HG03575 (cell line): ENCODE measurements around the gene EDN2.

ENCODE experiments used
- ATAC-seq: cut with Tn5 transposase; IDR thresholded peaks from one replicate; pipeline ENCODE4 v1.9.1; 2021; ENCODE audit not compliant: unreplicated experiment, insufficient number of reproducible peaks, low FRiP score; ENCODE audit errors: extremely low read depth

Gene EDN2

DNA sequence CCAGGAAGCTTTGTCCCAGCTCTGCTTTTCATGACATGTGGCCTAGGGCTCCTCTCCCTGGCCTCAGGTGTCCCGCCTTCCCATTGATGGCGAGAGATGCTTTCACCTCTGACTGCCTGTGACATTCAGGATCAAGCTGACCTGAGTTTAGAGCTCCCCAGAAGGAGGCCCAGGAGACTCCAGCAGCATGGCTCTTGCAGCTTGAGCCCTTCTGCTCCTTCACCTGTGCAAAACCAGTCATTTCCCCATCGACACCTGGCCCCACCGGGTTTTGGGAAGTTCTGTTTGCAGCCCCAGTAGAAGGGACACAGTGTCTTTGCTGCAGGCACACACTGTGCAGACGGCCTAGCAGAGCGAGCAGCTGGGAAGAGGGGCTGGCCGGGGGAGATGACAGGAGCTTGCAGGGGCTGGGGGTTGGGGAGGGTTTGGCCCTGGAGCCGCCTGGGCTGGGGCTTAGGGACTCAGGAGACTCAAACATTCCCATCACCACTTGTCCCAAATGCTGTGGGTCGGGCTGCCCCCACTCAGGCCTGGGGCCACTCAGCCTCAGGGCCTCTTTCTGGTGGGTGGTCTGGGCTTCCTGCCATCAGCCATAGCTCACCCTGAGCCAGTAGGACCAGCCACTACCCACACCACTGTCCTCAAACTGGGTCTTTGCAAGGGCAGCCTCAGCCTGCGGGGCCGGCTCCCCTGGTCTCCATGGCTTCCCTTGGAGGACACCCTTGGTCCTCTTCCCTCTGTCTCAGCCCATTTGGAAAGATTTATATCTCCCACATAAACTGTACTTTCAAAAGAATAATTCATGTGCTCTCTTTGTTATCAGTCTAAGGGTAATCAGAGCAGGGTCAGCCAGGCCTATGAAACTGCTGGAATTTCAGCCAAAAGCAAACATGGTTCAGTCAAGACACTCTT, 3.8 kb upstream of the EDN2 start:
- no peak for ATAC-seq

DNA sequence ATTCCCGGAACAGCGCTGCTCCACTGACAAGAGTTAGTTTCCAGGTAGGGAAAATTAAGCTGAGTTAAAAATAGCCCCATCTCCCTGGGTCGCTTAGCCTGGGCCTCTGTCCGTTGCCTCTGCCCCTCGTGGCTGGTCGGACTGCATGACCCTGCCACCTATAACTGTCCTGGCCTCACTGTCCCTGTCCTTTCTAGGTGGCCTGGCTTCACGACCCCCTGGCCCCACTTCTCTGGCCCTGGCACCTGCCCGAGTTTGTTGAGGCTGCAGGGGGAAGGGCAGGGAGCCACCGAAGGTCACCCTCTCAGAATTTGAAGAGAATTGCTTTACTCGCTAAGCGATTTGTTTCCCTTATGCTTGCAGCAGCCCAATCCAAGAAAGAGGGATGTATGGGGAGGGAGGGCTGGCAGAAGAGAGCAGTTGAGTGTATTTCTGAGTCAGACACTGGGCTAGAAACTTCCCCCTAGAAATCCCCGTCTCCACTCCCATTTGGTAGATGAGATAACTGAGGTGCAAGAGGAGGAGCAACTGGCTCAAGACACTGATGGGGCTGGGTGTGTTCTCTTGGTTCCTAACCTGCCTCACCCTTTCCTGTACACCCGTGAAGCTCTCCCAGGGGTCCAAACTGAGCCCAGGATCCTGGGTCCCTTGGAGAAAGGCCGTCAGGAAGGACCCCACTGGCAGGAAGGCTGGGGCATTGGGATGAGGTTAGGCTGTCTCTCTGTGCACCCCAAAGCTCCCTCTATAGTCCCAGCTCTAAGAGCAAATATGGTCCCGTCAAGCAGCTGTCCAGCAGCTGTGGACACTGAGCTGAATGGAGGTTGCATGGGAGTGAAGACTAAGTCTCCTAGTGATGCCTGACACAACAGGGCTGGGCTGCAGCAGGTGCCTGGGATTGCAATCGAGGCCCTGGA, 2.9 kb upstream of the EDN2 start:
- no peak for ATAC-seq

DNA sequence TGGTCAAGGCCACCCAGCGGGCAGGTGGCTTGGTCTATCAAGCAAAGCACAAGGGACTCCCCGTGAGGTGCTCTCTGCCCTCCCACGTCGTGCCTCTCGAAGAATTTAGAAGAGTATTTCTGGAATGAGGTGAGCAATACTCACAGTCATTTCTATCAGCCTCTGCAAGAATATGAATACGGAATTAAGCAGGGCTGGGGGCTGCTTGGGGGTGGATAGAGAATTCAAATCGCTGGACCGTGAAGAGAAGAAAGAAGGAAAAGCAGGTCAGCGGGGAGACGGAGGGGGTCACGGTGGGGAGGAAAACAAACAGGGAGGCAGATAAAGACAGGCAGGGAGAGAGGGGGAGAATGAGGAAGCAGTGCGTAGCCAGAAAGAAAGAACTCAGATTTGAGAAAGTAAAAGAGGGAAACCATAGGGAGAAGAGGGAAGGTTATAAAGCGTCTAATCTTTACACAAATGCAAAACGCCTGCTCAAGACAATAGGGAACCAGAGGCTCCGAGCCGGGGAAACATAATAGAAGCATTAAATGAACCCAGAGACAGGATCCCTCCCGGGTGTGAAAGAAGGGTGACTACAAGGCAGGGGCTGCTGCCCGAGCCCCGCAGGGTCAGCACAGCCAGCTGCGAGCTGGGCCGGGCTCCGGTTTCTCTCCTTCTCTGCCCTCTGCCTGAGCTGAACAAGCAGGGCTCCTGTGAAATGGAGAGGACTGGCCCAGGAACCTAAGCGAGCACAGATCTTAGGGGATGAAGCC, 2.1 kb upstream of the EDN2 start:
- ATAC-seq: no peak

DNA sequence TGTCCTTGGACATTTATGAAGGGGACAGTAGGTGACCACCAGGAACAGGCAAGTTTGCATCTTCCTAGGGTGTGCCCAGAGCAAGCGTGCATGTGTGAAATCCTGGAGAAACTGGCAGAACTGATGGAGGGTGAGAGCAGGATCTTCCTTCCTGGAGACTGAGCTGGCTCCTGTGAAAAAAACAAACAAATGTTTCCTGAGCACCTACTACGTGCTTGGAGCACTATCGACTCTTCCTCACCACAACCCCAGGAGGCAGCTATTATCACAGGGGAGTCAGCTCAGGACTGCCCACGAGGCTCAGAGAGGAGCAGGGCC, 1.5 kb upstream of the EDN2 start:
- ATAC-seq: no peak

DNA sequence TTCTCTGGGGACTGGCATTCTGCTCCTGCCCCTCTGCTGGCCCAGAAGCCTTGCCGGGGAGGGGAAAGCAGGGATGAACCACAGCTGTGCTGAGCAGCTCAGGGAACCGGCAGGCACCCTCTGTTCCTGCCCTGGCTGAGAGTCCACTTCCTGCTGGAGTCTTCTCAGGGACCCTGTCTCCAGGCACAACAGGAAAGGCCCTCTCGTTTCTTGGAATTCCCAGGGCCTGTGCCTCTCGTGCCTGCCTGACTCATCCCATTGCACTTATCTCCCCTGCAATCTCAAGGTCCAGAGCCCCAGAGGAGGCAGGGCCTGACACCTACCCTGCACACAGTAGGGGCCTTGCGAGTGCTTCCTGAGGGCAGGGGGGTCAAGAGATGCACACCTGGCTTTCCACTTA, 1.1 kb upstream of the EDN2 start:
- no peak for ATAC-seq

DNA sequence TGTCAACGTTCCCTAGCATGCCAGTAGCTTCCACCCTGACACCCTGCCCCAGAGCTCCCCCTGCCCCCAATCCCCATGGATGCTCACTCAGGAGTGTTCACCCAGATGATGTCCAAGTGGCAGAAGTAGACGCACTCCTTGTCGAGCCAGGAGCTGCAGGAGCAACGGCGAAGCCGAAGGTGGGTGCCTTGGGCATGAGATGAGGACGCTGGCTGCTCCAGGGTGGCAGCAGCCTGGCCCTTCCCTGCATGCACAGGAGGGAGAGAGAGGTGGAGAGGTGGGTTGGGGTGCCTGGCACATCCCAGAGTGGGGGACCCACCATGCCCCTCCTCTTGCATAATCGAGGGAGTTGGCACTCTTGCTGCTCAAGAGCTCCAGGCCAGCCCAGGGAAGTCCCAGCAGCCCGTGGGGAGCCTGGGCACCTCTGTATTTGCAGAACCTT, 502 bp downstream of the EDN2 start:
- ATAC-seq: no peak

DNA sequence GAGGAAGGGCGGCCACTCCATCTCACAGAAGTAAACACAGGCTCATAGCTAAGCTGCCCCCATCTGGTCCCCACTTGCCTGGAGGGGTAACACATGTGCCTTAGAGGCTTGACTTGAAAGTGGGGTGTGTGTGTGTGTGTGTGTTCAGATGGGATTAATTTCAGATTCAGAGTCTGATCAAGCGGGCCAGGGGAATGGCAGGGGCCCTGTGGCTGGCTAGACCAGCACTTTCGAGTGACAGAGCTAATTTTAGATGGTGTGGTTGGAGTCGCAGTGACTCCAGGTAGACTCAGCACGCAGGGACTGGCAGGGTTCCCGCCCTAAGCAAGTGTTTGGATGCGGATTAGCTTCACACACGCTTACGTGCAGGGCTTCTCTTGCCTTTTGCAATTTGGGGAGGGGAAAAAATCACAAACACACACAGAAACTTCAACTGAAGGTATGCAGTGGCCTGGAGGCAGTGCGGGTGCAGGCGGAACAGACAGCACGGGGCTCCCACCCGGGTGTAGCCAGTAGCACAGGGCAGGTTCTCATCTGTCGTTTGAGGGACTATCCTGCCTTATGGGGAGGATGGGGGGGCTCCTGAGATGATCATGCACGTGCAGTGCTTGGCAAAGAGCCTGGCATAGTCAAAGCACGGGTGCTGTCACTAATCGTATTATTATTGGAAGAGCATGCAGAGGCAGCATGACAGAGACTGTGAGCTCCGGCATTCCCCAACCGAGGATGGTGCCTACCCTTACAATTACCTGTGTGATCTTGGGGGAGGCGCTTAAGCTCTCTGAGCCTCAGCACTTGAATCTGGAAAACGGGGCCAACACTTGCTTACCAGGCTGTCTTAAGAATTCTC, 1.3 kb downstream of the EDN2 start:
- ATAC-seq: no peak

DNA sequence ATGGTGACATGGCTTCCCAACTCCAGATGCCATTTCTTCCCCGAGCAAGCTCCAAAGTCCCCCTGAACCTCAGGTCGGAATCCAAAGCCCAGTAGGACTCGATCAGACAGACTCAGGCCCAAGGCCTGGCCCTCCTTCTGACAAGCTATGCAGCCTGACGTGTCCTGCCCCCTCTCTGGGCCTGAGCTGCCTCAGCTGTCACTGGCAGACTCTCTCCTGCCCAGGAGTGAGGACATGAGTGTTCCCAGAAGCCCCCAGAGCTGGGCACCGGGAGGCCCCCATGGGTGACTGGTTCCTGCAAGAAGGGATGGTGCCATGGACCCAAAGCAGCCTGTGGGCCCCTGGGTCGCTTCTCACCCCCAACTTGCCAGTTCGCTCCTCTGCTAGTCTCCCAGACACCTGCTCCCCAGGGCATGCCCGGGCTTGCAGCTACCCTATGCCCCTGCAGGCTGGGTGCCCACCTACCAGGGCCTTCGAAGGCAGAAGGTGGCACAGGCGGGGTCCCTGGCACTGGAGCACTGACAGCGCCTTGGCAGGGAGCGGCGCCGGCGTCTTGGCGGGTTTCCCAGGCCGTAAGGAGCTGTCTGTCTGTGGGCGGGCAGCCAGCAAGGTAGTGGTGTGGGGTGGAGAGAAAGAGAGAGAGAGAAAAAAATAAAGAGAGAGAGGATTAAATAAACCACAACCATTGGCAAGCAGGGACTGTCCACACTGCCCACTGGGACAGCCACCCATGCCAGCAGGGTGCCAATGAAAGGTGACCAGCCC, 2.3 kb downstream of the EDN2 start:
- no peak for ATAC-seq

DNA sequence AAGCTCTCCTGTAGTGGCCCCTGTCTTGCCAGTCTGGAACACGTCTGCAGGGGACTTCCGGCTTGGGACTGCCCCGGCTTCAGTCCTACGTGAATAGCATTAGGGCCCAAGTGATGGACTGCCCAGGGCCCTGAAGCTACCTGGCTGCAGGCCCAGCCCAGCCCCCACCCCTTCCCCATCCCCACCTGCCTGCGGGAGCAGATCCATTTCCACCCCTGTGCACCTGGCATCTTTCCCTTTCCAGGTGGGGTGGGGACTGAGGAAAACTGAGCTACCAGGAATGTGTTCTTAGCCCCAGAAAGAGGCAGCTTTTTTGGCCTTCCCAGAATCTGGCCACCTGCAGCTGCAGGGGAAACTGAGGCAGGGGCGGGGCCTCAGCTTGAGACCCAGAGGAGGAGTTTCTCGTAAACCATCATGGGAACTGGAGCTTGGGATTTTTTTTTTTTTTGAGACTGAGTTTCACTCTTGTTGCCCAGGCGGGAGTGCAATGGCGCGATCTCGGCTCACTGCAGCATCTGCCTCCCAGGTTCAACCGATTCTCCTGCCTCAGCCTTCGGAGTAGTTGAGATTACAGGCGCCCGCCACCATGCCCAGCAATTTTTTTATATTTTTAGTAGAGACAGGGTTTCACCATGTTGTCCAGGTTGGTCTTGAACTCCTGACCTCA, 3.2 kb downstream of the EDN2 start:
- ATAC-seq: no peak

DNA sequence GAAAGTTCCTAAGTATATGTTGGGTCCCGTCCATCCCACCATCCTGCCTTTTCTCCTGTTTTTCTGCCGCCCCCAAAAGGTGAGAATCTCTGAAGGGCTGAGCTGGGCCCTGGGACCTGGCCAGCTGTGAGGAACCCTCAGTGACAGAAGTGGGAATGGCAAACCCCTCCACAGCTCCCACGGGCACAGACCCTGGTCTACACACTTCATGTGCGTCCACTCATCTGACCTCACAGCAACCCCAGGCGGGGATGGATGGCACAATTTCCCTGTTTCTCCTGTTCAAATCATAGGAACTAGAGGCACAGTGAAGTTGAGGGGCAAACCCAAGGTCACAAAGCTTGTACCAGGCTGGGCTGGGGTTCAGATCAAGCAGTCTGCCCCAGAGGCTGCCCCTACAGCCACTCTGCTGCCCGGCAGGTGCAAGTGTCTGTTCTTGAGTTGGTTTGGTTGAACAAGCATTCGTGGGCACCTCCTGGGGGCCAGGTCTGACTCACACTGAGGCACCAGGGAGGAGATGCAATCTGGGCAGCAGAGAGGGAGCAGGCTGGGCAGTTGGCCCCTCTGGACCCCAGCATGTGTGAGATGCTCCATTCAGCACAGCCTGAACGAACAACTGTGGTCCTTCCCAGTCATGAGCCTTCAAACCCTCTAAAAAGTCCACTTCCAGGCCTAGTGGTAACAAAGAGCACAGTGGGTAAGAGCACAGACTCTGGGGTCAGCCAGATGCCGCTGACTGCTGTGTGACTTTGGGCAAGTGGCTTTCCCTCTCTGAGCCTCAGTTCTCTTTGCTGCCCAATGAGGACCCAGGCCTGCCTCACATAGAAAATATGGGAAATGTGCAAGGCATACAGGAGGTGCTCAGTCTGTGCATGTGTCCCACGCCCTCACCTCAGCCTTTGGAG, 4.0 kb downstream of the EDN2 start:
- ATAC-seq: no peak

DNA sequence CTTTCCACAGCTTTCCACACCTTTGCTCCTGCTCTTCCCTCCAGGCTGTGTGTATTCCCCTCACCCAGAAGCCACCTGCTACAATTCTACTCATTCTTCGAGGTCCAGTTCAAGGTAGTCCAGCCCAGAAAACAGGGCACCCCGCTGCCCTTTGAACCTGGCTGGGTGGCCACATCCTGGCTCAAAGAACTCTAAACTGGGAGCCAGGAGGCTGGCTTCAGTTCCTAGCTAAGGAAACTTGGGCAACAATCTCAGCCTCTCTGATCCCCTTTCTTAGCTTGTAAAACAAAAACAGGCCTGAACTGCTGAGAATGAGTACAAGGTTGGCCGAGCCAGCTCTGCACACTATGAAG, 4.7 kb downstream of the EDN2 start:
- ATAC-seq: no peak

DNA sequence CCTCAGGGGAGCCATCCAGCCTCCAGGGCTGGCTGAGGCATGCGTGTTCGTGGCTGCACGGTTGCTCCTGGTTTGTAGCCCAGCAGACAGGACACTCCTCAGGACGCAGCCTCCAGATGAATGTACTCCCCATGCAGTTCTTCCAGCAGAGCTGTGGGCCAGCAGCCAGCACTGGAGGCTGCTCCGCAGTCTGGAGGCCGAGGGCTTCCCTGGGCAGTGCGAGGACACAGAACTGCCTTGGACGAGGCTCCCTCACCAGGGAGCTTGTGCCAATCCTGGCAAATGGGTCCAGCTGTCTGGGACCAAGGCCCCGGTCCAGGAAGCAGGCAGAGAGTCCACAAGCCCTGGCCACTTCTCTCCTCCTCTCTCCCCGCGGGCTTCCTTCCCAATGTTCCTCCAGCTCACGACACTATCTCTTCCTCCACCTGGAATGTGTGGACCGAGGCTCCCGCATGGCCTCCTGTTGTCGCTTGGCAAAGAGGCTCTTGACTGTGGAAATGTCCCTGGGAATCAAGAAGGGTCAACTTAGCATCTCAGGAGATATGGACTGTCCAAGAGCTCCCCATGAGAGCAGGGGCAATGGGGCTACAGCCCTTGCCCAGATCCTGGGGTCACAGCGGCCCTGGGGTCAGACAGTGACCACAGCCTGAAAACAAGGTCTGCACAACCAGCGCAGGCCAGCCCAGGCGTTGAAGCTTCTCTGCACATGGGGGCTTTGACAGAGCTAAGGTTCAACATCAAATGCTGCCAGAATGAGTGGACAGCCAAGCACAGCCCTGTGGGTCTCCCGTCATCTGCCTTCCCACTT, 5.3 kb downstream of the EDN2 start:
- no peak for ATAC-seq

DNA sequence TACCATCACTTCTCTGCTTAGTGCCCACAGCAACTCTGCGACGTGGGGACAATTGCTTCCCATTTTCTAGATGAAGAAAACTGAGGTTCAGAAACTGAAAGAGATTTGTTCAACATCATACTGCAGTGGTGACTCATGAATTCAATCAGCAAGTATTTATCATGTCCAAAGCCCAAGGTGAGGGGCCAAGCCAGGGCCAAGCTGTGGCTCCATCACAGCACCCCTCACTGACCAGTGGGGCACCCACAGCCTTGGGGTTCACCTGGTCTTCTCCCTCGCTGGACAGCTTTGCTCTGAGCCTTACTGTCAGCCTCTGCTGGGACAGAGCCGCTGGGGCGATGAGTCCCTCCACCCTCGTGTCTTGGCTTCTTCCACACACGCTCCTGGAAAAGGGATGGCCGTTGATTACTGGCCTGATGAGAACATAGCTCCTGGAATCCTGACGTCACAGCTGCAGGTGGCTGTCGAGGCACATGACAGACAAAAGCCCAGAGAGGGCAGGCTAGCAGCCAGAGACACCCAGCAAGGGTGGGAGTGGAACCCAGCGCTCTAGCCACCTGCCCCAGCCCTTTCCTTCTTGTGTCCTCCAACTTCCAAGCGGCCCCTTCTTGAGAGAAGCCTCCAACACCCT, 6.2 kb downstream of the EDN2 start:
- ATAC-seq: no peak

DNA sequence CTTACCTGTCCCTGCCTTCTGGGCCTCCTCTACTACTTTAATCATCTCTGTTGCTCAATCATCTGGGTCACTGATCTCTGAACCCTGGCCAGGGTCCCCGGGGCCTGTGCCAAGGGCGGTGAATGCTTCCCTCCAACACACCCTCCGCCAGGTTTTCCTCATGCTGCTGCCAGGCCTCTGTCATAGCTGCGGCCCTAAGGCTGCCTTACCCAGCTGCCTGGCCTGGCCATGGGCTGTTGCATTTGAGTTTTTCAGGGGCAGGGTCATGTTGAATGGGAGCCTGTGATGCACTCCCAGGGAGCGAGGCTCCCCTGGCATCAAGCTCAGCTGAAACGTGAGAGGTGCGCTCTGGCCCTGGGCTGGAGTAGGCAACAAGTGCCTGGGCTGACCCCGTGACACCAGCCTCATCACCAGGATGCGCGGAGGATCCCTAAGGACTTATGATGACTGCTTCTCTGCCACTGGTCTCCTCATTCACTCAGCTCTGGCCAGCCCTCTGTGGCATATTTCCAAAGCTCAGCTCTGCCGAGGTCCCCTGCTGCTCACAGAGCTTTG, 7.6 kb downstream of the EDN2 start:
- ATAC-seq: no peak

DNA sequence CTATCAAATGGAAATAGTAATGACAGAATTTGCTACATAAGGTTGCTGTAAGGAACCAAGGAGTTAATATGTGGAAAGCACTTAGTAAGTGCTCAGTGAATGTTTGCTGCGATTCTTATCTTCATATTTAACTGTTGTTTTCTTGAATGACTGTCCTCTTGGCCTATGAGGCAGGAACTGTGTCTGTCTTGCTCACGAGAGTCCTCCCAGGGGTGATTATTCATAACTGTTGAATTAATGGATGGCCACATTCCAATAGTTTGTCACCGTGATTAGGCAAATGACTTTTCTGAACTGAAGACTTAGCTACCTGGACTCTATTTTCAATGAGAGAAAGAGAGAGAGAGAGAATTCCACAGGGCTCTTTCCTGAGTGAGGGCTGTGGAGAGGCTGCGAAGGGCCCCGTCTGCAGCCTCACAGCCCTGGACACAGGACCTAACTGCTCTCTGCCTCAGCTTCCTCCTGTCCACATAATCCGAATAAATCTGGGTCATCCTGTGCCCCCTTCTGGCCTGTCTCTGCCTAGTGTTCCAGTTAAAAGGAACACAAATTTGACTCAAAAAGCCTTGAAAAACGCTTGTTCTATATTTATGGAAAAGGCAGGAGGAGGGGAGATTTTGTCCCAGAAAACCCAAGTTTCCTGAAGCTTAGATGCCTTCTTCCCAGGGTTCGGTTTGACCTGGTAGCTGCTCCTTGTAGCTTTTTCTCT, 8.5 kb downstream of the EDN2 start:
- ATAC-seq: no peak
